Measurements from ENCODE around the gene ADIG.
"Not testable (repeated sequence)": the region's sequence is repeated elsewhere in the genome, so short reads cannot be mapped to it uniquely, and the experiment has no call there.

ADIG gene

DNA sequence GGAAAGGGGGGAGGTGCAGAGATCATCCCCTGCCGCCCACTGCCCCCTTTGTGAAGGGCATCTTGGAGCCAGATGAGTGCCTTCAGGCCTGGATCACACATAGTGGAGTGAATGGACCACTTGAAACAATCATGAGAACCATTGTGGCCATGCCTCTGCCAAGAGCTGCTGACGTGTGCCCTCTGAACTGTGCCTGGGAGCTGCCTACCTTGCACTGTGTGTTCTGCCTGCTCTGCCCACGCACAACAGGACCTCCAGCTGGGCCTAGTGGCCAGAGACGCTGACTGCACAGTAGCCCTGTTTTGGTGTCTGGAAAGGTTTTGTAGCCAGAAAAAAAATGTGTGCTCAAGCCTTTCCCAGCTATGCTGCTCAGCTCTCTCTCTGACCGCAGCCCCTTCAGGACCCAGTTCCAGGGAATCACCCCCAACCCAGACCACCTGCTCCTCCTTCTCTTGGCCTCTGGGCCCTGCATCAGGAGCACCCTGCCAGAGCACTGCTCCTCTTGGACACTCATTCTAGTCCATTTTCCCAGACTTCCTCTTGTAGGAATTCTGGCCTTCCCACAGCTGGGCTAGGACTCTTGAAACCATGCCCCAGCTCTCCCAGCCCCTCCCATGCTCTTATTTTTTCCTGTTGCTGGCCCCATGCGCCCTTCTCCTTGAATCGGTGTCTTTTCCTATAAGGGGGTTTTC, 1.6 kb upstream of the ADIG start:
- no peak for DNase-seq

DNA sequence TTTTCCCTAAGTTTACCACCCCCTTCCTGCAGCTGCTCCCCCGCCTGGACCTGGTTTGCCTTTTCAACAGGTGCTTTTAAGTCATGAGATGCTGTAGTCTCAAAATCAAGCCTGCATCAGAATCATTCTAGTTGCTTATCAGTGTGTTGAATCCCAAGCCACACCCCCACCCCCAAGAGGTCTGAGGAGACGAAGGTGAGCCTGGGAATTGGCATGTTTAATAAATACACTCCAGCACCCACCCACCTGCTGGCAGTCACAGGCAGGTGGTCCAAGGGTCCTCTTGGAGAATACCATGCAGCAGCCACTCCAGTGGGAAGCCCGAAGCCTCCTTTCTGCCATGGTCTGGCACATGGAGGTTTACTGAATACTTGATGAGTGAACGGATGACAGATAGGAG, 1.1 kb upstream of the ADIG start:
- DNase-seq: no peak

DNA sequence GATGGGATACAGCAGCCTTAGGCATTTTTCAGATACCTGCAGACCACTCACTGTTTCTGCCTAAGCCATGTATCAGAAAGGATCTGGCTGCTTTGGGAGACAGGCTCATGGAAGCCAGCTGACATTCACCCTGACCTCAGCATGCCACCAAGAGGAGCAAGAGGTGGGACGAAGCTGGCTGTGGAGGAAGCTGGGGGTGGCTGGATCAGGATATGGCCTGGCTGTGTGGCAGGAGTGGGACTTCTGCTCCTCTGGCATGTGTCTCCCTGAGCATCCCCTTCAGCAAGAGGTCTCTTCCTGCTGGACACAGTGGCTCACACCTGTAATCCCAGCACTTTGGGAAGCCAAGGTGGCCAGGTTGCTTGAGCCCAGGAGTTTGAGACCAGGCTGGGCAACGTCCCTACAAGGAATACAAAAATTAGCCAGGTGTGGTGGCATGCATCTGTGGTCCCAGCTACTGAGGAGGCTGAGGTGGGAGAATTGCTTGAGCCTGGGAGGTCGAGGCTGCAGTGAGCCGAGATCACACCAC, 897 bp downstream of the ADIG start:
- no peak for DNase-seq

DNA sequence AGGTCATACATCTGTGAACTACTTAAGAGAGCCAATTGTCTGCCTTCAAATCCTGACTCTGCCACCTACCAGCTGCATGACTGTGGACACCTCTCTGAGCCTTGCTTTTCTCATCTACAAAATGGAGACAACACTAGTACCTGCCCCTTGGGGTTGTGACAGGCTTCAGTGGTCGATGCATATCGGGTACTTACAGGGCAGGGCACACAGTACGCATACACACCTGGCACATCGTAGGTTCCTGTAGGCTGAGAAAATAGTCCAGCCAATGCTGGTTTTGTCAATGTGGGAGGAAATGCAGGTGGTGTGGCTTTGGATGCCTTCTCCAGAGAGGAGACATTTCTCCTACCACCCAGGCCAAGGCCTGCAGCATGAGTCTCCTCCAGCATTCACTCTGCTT, 2.3 kb downstream of the ADIG start:
- no peak for DNase-seq

DNA sequence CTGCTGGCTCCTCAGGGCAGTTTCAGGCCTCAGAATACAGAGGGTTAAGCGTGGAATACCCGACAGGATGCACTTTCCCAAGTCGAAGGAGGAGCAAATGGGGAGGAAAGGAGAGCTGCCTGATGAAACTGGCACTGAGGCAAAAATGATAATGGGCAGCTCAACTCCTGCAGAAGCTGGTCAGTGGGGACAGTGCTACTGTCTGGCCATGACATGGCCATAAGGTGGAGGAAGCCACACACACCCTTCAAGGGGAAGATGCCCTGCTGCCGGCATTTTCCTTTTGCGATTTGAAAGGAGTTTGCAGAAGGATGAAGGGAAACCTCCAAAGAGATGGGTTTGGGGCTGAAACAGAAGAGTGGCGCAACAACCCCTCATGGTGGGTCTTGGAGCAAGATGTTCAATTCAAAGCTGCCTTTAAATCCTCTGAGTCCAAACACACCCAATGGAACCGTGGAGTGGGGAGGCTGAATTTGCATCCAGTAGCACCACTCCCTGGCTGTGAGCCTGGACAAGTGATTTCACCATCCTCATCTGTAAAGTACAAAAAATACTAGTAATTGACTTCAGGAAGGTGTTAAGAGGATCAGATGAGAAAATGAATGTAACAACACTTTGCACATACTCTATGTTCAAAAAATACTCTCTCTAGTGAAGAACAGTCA, 3.2 kb downstream of the ADIG start:
- DNase-seq: no peak

DNA sequence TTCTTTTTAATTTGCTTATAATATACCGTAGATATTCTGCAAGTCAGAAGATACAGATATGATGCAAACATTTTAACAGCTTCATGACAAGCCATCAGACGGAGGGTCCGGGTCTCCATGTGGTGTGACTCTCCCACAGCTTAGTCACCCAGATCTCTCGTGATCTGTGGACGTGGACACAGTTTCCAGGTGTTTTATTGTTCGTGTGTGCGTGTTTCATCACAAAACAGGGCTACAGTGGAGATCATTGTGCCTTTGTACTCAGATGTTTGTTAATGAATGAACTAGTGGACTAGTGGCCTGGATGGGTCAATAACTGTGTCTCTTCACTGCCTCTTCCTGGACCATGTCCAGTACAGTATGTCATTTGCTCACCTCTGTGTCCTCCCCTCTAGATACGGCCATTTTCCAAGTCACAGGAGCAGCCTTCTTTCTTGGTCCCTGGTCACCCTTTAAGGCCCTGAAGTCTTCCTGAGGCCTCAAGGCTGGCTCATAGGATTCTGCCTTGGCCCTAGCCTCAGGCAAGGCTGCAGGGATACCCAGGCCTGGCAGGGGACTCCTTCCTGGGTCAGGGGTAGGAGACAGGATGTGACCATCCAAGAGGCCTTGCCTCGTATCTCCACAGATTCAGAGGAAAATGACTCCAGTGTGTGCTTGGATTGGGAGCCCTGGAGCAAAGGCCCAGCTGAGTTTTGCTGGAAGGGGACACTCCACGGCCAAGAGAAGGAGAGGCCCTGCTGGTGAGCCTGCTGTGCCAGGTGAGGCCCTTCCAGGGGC, 4.6 kb downstream of the ADIG start:
- DNase-seq: no peak

DNA sequence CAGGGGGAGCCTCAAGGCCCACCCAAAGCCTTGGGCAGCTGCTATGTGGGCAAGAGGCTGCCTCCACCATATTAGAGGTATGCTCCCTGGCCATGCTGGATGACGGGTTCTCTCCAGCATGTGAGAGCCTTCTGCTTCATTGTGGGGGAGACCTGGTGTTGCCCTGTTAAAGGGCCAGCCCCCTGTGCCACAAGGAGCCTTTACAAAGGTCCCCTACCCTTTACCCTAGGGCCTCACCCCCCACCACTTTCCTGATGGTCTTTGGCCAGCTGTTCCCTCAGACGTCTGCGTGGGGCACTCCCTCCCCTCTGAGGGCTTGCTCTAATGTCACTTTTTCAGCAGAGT, 5.2 kb downstream of the ADIG start:
- DNase-seq: no peak

DNA sequence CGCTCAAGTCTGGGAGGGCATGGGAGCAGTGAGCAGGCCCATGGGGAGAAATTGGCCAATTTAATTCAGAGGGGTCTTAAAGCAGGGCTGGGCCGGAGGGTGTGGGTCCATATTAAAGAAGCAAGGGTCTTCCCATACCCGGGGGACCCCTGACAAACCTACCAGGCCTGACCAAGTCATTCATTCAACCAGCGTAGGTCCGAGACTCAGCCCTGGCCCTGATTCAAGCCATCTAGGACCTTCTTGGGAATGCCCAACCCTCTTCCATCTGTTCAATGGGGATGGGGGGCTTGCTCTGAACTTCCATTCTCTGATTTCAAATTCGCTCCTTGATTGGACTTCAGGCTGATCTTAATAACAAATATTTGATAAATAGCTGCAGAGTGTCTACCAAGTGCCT, 7.3 kb downstream of the ADIG start:
- no peak for DNase-seq

DNA sequence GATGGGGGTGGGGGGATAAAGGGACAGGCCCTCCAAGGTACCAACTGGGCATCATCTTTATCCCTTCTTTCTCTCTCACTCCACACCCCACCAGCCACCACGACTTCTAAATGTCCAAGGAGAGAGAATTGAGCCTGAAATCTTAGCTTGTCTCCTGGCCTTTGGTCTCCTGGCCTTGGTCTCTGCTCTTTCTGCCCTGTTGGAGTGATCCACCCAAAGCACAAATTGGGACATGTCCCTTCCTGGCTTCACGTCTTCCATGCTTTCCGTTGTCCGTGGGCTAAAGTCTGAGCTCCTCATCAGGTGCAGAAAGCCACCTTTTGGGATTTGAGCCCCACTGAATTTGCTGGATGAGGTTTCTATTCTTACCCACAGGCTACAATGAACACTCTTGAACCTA, 8.4 kb downstream of the ADIG start:
- DNase-seq: no peak

DNA sequence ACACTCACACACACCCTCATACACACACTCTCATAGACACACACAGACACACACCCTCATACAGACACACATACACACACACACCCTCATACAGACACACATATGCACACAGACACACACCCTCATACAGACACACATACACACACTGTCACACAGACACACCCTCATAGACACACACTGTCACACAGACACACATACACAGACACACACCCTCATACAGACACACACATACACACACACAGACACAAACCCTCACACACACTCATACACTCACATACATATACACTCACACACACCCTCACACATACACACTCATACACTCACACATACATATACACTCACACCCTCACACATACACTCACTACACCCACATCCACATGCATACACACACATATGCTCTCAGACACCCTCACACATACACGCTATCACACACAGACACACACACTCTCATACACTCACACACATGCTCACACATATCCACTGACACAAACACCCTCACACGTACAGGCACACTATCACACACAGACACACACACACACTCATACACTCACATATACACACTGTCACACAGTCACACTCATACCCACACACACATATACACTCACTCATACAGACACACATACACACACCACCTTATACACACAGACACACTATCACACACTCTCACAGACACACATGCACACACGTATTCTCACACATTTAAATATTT, 9.1 kb downstream of the ADIG start:
- DNase-seq: no peak

DNA sequence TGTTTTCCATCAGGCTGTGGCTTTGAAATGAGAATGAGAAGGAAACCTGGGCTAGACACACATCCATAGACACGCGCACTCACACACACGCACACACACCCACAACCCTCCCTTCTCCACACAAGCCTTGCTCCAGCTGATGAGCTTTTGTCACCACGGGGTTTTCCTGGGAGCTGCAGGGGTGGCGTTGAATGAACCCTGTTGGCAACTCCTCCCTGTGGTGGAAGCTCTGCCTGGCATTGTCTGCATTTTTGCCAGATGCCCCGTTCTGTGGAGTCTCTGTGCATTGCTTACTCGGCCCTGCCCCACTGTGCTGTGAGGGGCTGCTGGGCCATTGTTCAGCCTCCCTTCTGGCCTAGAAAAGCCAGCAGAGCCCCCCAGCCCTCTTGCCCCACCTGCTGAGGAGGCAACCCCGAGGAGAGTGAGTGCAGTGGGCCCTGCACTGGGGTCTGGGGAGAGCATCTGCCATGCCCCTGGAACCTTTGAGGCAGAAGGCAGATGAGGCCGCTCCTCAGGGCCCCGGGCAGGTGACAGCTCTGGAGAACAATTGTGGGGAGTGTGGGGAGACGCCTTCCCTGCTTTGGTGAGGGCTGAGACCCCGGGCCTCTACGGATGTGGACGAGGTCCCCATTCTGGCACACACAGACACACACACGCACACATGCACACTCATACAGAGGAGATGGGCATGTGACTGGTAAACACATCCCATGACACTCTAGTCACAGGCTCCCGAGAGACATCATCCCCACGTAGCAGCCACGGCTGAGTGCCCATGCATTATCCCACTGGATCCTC, 9.9 kb downstream of the ADIG start:
- no peak for DNase-seq

DNA sequence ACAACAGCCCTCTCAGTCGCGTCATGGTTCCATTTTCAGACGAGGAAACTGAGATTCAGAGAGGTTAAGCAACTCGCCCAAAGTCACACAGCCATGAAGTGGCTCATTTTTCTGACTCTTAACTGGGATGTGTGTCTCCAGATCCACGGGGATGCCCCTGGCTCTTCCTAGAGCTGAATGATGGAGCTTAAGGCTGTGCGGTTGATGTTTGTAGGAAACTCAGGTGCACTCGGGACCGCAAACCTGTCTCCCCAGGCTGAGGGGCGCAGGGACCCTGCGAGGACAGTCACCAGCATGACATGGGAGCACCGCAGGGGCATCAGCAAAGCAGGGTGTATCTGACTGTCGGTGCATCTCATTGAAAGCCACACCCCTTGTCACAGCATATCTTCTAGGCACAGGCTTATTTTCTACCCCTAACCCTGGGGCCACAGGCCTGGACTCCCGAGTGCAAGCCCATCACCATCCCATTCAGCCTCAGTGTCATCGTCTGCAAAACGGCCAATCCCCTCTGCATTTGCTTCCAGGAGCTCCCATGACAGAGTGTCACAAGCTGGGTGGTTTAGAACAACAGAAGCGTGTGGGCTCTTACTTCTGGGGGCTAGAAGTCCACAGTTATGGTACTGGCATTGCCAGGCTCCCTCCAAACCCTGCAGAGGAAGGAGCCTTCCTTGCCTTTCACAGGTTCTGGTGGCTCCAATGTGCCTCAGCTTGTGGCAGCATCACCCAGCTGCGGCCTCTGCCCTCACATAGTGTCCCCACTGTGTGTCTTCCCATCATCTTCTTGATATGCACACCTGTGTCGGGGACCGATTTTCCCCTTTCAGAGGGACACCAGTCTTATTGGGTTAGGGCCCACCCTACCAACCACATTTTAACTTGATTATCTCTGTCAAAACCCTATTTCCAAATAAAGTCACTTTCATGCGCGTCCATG, 10.7 kb downstream of the ADIG start:
- no peak for DNase-seq

DNA sequence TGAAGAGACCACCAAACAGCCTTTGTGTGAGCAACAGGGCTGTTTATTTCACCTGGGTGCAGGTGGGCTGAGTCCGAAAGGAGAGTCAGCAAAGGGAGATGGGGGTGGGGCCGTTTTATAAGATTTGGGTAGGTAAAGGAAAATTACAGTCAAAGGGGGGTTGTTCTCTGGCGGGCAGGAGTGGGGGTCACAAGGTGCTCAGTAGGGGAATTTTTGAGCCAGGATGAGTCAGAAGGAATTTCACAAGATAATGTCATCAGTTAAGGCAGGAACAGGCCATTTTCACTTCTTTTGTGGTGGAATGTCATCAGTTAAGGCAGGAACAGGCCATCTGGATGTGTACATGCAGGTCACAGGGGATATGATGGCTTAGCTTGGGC, 11.4 kb downstream of the ADIG start:
- not testable (repeated sequence) for DNase-seq

DNA sequence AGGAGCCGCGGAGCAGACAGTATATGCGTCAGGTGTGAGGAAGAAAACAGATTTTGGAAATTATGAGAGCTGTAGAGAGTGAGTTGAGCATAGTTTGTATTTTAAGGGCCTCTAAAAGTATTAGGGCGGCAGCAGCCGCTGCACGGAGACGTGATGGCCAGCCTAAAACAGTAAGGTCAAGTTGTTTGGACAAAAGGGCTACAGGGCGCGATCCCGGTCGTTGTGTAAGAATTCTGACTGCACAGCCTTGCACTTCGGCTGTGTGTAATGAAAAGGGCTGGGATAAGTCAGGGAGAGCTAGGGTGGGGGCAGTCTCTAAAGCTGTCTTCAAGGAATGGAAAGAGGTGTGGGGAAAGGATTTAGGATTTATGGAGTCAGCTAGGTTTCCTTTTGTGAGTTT, 13.3 kb downstream of the ADIG start:
- not testable (repeated sequence) for DNase-seq

DNA sequence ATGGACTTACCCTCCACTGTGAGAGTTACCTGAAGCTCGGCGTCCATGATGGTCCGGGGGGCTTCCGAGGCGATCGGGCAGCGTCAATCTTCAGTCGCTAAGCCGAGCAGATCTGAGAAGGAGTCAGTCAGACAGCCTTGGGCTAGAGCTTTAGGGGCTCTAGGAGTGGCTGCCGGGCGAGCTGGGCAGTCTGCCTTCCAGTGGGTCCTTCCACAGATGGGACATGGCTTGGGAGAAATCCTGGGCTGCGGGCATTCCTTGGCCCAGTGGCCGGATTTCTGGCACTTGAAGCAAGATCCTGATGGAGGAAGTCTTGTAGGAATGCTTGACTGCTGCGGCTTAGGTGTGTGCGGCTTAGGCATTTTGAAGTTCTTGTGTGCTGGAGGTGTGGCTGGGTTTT, 14.9 kb downstream of the ADIG start:
- DNase-seq: not testable (repeated sequence)

DNA sequence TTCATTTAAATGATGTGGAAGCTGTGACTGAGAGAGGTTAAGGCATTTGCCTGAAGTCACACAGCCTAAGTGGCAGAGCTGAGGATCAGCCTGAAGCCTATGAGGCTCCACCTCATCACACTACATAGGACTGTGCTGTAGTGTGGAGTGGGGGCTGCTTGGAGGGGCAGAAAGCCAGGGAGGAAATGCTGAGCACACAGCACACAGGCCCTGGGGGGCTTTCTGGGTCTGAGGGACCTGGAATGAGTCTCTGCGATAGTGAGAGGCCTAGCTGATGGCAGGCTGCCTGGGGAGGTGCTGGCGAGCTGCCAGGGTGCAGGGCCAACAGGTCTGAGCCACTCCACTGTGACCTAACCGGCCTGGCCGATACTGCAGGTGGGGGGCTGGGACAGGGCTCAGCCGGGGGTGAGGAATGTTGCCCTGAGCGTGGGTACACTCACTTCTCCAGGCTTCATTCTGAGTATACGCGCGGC, 18.4 kb downstream of the ADIG start:
- no peak for DNase-seq

DNA sequence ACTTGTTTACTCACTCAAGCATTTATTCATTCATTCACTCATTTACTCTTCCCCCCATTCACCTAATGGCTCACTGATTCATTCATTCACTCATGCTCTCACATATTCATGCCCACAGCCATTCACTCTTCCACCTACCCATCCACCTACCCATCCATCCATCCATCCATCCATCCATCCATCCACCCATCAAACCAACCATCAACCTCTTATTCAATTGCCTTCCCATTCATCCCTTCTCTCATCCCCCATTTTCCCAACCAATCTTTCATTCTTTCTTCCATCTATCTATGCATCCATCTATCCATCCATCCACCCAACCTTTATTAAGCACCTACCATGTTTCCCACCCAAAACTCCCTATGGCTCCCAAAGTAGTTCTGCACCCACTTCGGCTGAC, 19.1 kb downstream of the ADIG start:
- no peak for DNase-seq

DNA sequence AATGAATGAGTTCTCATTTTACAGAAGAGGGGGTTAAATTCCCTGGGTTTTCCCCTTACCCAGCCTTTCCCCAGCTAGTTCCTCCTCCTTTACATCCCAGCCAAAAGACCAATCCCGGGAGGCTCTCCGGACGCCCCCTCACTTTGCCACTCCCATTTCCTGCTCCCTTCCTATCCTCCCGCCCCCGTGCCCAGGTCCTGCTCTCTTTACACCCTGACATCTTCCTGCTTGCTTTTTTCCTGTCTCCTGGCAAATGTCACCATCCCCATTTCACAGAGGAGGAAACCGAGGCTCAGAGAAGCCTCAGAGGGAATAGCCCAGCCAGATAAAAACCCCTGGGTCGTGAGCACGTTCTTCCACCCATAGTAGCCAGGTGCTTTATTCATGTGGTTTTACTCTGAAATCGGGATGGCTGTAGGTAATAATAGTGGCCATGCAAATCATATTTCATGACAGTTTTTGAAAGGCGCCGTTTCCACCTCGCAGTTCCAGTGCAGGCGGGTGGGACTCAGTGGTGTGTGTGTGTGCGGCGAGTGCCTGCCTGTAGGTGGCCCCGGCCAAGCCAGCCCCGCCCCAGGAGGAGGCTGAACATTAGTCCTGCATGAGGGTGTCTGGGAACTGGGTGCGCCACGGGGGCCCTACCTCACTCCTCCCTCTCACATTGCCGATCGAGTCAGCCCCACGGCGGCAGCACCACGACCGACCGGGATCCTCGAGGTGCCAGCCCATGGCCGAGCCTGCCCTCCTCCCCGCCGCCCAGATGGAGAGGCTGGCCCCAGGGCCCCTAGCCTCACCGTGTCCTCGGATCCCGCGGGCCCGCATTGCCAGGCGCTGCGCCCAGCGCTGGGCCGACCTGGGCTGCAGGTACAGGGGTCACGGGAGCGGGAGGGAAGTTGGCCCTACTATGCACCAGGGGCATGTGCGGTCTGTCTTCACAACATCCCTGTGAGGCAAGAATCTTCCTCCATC, 20.5 kb downstream of the ADIG start, which contains the start of gene ARHGAP40:
Gene ARHGAP40, plus strand, starts transcription at position 594 of the 969 bp plus-strand sequence.
- DNase-seq: no peak

DNA sequence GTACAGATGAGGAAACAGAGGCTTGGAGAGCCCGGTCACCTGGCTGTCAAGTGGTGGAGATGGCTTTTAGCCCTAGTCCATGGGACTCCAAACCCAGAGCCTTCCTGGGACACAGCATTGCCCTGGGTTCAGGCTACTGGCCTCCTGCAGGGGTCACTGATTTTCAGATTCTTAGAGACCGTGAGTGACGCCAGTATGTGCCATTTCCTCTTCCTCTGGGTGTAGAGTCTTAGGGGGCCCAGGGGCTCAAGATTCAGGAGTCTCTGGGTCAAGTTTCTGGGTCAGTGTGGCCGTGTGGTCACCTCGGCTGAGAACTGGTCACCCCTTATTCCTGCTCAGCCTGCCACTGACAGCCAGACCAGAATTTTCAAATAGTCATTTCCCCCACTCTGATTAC, 21.2 kb downstream of the ADIG start:
- no peak for DNase-seq

DNA sequence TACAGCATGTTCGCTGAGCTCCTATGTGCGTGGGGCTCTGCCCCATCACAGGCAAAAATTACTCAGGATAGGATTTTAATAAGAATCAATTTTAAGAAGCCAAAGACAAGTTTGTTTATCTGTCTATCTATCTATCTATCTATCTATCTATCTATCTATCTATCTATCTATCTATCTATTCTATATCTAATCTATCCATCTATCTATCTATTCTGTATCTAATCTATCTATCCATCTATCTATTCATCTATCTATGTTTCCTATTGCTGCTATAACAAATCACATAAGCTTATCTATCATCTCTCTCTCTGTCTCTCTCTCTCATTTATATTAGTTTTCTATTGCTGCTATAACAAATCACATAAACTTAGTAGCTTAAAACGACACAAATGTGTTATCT, 22.3 kb downstream of the ADIG start:
- no peak for DNase-seq

Data from CD4-positive, alpha-beta T cell treated with Interferon gamma for 1 hour (primary cell).